ENCODE data around the gene AHR. TPM values are rescaled to one million over a fixed set of nuclear protein-coding genes. Genes with fewer than 3 reads are reported as not detected.

The AHR gene
- polyA plus RNA-seq, 1 donor from 2014 or later: 2.4 TPM

- no peak for TF ChIP-seq POLR2AphosphoS5 (IDR thresholded peaks at IDR 0.05)
- no peak for TF ChIP-seq SMC3 (conservative IDR thresholded peaks at IDR 0.05; ENCODE audit: poor library complexity)
- no peak for TF ChIP-seq TAF1 (IDR thresholded peaks at IDR 0.05; ENCODE audit: low read depth)
- TF ChIP-seq RAD21 (conservative IDR thresholded peaks at IDR 0.05): no peak
- TF ChIP-seq CTCF (IDR thresholded peaks at IDR 0.05; ENCODE audit: poor library complexity, severe bottlenecking): no peak
- no peak for TF ChIP-seq EZH2 (IDR thresholded peaks at IDR 0.05; ENCODE audit: borderline replicate concordance, insufficient read depth, low read length, poor library complexity, severe bottlenecking)
- TF ChIP-seq MXI1 (conservative IDR thresholded peaks at IDR 0.05; ENCODE audit: poor library complexity, severe bottlenecking): no peak
- no peak for TF ChIP-seq EP300 (conservative IDR thresholded peaks at IDR 0.05; ENCODE audit: poor library complexity, severe bottlenecking)
- no peak for TF ChIP-seq REST (IDR thresholded peaks at IDR 0.05; ENCODE audit: borderline replicate concordance)
Measured at GRCh38 chr7:17307000-17307399, 8.5 kb downstream of the AHR start.

GRCh38 chr7:17307558-17307957 is 9.1 kb downstream of the AHR start:
- no peaks in the 10 kb centered on the region for H3K79me2 ChIP-seq (replicated peaks; ENCODE audit: insufficient read depth, low read length)
- H4K20me1 ChIP-seq (ENCODE audit: insufficient read depth): no peaks in the 10 kb centered on the region
- no peaks in the 10 kb centered on the region for H3F3A ChIP-seq (ENCODE audit: insufficient read depth, low read length, poor library complexity, severe bottlenecking)
- H3K27ac ChIP-seq (ENCODE audit: low read length): no peak overlapping the region
- H3K27me3 ChIP-seq (ENCODE audit: insufficient read depth, low read depth, low read length): no peaks in the 10 kb centered on the region
- H3K4me2 ChIP-seq (ENCODE audit: low read length): no peak overlapping the region
- no peaks in the 10 kb centered on the region for H3K9me3 ChIP-seq (ENCODE audit: low read length)
- no peaks in the 10 kb centered on the region for H3K9me2 ChIP-seq (ENCODE audit: insufficient read depth, low read length)
- H2AFZ ChIP-seq (ENCODE audit: low read depth, low read length): no peak overlapping the region
- no peak for TF ChIP-seq MXI1 (conservative IDR thresholded peaks at IDR 0.05; ENCODE audit: poor library complexity, severe bottlenecking)
- no peak for TF ChIP-seq TAF1 (IDR thresholded peaks at IDR 0.05; ENCODE audit: low read depth)
- TF ChIP-seq RAD21 (conservative IDR thresholded peaks at IDR 0.05): no peak
- no peak for TF ChIP-seq EP300 (conservative IDR thresholded peaks at IDR 0.05; ENCODE audit: poor library complexity, severe bottlenecking)
- TF ChIP-seq SMC3 (conservative IDR thresholded peaks at IDR 0.05; ENCODE audit: poor library complexity): no peak
- TF ChIP-seq REST (IDR thresholded peaks at IDR 0.05; ENCODE audit: borderline replicate concordance): no peak
- no peak for TF ChIP-seq CTCF (IDR thresholded peaks at IDR 0.05; ENCODE audit: poor library complexity, severe bottlenecking)
- no peak for TF ChIP-seq POLR2AphosphoS5 (IDR thresholded peaks at IDR 0.05)
- no peak for TF ChIP-seq EZH2 (IDR thresholded peaks at IDR 0.05; ENCODE audit: borderline replicate concordance, insufficient read depth, low read length, poor library complexity, severe bottlenecking)
- H3K9ac ChIP-seq (ENCODE audit: low read length): no peak overlapping the region
- H3K36me3 ChIP-seq (ENCODE audit: insufficient read depth, low read length): no peaks in the 10 kb centered on the region
- H3K4me3 ChIP-seq (ENCODE audit: low read length): no peak overlapping the region

More at GRCh38 chr7:17307000-17307399, 8.5 kb downstream of the AHR start:
- H3K36me3 ChIP-seq (ENCODE audit: insufficient read depth, low read length): no peaks in the 10 kb centered on the region
- H3K4me3 ChIP-seq (ENCODE audit: low read length): no peak overlapping the region
- no peaks in the 10 kb centered on the region for H3K79me2 ChIP-seq (replicated peaks; ENCODE audit: insufficient read depth, low read length)
- H3K9me3 ChIP-seq (ENCODE audit: low read length): no peaks in the 10 kb centered on the region
- no peak overlapping the region for H3K9ac ChIP-seq (ENCODE audit: low read length)
- H4K20me1 ChIP-seq (ENCODE audit: insufficient read depth): no peaks in the 10 kb centered on the region
- H3K9me2 ChIP-seq (ENCODE audit: insufficient read depth, low read length): no peaks in the 10 kb centered on the region
- no peak overlapping the region for H3K27ac ChIP-seq (ENCODE audit: low read length)
- H3F3A ChIP-seq (ENCODE audit: insufficient read depth, low read length, poor library complexity, severe bottlenecking): no peaks in the 10 kb centered on the region
- H2AFZ ChIP-seq (ENCODE audit: low read depth, low read length): no peak overlapping the region
- H3K4me2 ChIP-seq (ENCODE audit: low read length): no peak overlapping the region
- no peaks in the 10 kb centered on the region for H3K27me3 ChIP-seq (ENCODE audit: insufficient read depth, low read depth, low read length)

Measured in neural cell (in vitro differentiated cells).